GM18907 (cell line): ENCODE results near the gene RGCC.

Experiments used
- ATAC-seq: cut with Tn5 transposase; IDR thresholded peaks from one replicate; pipeline ENCODE4 v1.9.1; 2021; ENCODE audit warnings: mild to moderate bottlenecking, moderate library complexity; ENCODE audit not compliant: unreplicated experiment

The RGCC gene

GRCh38 chr13:41514853-41515395 lies 57.6 kb downstream of the RGCC start:
- ATAC-seq, result no peak

GRCh38 chr13:41515491-41516139 lies 58.3 kb downstream of the RGCC start:
- ATAC-seq, result no peak

GRCh38 chr13:41516166-41516565 lies 58.8 kb downstream of the RGCC start:
- ATAC-seq, result no peak

- ATAC-seq, result no peak
These were observed 59.4 kb downstream of the RGCC start for GRCh38 chr13:41516760-41517159.

- ATAC-seq, result no peak
These were observed 62.8 kb downstream of the RGCC start for GRCh38 chr13:41520016-41520659.
